GM12891 (cell line): ENCODE measurements around the gene KMT5C.

Experiments used
- DNase-seq: peaks from one replicate; pipeline ENCODE4 v3.0.0; 2011; ENCODE audit warnings: low spot score; ENCODE audit not compliant: insufficient read length
- FAIRE-seq: peaks from 2 replicates; lab custom pipeline; 2011; peaks lifted over from hg19 to GRCh38; lab: Jason Lieb, UNC
- PAX5 ChIP-seq: IDR thresholded peaks from 2 replicates; pipeline ENCODE4 v1.6.1; 2011; ENCODE audit warnings: low read length, moderate library complexity, mild to moderate bottlenecking; ENCODE audit not compliant: insufficient read depth, severe bottlenecking
- POLR2A ChIP-seq: IDR thresholded peaks from 2 replicates; pipeline ENCODE4 v1.6.1; 2011; ENCODE audit warnings: low read depth, low read length, control low read depth
- POLR2AphosphoS5 ChIP-seq: IDR thresholded peaks from 2 replicates; pipeline ENCODE4 v1.6.1; 2011; ENCODE audit warnings: low read depth, low read length, control low read depth
- POU2F2 ChIP-seq: IDR thresholded peaks from 2 replicates; pipeline ENCODE4 v1.6.1; 2011; ENCODE audit warnings: low read depth, mild to moderate bottlenecking, control low read depth, low read length, moderate library complexity
- SPI1 ChIP-seq: IDR thresholded peaks from 2 replicates; pipeline ENCODE4 v1.6.1; 2011; ENCODE audit warnings: low read depth, low read length, control low read depth
- TAF1 ChIP-seq: IDR thresholded peaks from 2 replicates; pipeline ENCODE4 v1.6.1; 2011; ENCODE audit warnings: low read depth, low read length, control low read depth

KMT5C gene

GRCh38 chr19:55355213-55355821 lies 15.6 kb downstream of the KMT5C start:
- no peak for FAIRE-seq
- DNase-seq = no peak
- TF ChIP-seq POLR2A = no peak
- no peak for TF ChIP-seq POU2F2
- no peak for TF ChIP-seq TAF1
- TF ChIP-seq PAX5 = no peak
- no peak for TF ChIP-seq SPI1
- TF ChIP-seq POLR2AphosphoS5 = no peak

- DNase-seq = no peak
These were observed 18.8 kb downstream of the KMT5C start for GRCh38 chr19:55358493-55358892.

GRCh38 chr19:55358943-55359908 lies 19.6 kb downstream of the KMT5C start:
- TF ChIP-seq TAF1 (no peak), POU2F2 (no peak), PAX5 (no peak), POLR2AphosphoS5 (no peak), SPI1 (no peak), POLR2A (no peak)
- FAIRE-seq = no peak

More at GRCh38 chr19:55358493-55358892, 18.8 kb downstream of the KMT5C start:
- no peak for FAIRE-seq
- TF ChIP-seq PAX5 (no peak), TAF1 (no peak), POLR2A (no peak), POU2F2 (no peak), POLR2AphosphoS5 (no peak), SPI1 (no peak)

GRCh38 chr19:55360902-55361301 lies 21.2 kb downstream of the KMT5C start:
- DNase-seq = no peak
- TF ChIP-seq POLR2AphosphoS5 (no peak), TAF1 (no peak), PAX5 (no peak), POLR2A (no peak), POU2F2 (no peak), SPI1 (no peak)
- FAIRE-seq = no peak

More at GRCh38 chr19:55358943-55359908, 19.6 kb downstream of the KMT5C start:
- DNase-seq = no peak

- FAIRE-seq = no peak
- no peak for DNase-seq
- TF ChIP-seq POU2F2 (no peak), SPI1 (no peak), TAF1 (no peak), PAX5 (no peak), POLR2A (no peak), POLR2AphosphoS5 (no peak)
These were observed 22.7 kb downstream of the KMT5C start for GRCh38 chr19:55362174-55362989.

- FAIRE-seq (no peak), DNase-seq (no peak)
- TF ChIP-seq POLR2A (no peak), PAX5 (no peak), TAF1 (no peak), SPI1 (no peak), POLR2AphosphoS5 (no peak), POU2F2 (no peak)
These were observed 23.5 kb downstream of the KMT5C start, which contains the start of gene GARIN5B for GRCh38 chr19:55362990-55363716. Gene GARIN5B (minus strand): TSS chr19:55363260. CDS start chr19:55363066, 194 bp downstream.

DNA sequence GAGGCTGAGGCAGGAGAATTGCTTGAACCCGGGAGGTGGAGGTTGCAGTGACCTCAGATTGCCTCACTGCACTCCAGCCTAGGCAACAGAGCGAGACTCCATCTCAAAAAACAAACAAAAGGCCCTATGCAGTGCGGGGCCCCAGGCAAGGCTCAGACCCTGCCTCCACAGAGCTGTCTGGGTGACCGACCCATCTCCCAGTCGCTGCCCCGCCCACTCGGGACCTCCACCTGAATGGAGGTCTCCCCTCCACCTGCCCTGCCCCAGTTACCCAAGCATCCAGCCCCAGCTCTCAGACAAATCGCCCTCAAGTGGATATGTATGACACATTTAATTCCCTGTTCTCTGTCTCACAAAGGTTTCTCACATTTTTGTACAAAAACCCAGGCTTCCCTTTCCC lies 25.6 kb downstream of the KMT5C start:
- TF ChIP-seq TAF1 (no peak), PAX5 (no peak), POU2F2 (no peak), POLR2AphosphoS5 (no peak), SPI1 (no peak), POLR2A (no peak)
- FAIRE-seq = no peak
- no peak for DNase-seq

DNA sequence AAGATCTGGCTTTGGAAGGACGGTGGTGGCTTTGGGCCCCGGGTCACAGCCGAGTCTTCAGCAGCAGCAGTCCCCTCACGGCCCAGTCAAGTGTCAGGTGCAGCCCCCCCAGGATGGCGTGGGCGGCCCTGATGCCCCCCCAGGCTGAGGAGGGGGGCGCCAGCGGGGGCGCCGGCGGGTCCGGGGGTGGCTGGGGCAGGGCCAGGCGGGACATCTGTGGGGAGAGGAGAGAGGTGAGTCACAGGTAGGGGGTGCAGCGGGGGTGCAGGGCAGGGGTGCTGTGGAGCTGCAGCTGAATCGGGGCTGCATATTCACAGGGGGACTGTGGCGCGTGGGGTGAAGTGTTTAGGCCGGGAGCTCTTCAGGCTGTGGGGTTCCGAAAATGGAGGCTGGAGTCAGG lies 26.3 kb downstream of the KMT5C start:
- DNase-seq (no peak), FAIRE-seq (no peak)
- TF ChIP-seq POLR2AphosphoS5 (no peak), POU2F2 (no peak), PAX5 (no peak), POLR2A (no peak), SPI1 (no peak), TAF1 (no peak)

GRCh38 chr19:55366790-55367189 lies 27.1 kb downstream of the KMT5C start:
- DNase-seq (no peak), FAIRE-seq (no peak)
- TF ChIP-seq POU2F2 (no peak), TAF1 (no peak), POLR2AphosphoS5 (no peak), SPI1 (no peak), PAX5 (no peak), POLR2A (no peak)
